NCI-H82 treated with DMSO at 0.1 percent for 48 hours (cell line): ENCODE data around the gene RNF157.
A peak's percentile ranks its signal among the peaks of the same experiment; 100 is the strongest.

Experiments used
- DNase-seq: peaks from one replicate; lab custom pipeline; 2025; ENCODE audit not compliant: unreplicated experiment; lab: John Stamatoyannopoulos, UW

Gene RNF157

DNA sequence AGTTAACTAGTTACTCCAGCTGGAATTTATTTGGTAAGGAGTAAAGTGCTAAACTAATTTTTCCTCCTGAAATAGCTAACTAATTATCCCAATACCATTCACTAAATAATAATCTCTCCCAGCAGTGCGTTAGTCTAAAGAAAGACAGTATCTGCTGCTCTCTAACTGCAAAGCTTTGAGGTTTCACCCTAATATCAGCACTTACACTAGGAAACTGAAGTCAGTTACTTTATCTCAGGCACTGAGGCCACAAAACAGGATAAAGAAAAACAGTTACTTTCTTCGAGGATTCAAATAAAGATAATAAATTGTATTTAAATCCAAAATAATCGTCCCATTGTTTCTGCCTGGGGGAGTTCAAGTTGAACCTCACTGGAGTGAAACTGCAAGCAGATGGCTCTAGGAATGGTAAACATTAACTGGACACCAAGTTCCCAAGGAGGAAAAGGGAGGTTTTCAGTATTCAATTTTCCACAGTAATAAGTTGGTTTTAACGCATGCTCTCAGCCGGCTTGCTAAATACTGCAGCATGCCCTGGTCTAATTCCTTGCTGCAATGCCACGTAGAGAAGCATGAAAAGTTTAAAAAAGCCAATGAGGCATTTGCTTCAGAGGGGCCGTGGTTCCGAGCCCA is 79.3 kb downstream of the RNF157 start:
- no peak for DNase-seq

DNA sequence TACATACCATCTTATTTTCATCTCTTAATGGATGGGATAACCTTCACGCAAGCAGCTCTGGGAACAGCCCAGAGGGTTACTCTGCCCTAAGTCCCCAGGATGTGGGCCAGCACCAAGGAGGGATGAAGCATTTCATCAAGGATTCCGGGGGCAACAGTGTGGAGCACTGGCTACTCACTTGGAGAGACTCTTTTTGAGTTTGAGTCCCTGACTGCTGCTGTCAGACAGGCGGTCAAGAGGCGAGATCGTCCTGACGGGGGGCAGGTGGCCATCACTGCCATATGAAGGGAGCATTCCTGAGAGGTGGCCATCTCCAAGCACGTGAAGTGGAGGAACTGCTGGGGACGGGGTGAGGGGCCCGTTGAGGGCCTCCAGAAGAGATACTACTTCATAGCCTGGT is 81.1 kb downstream of the RNF157 start:
- no peak for DNase-seq

DNA sequence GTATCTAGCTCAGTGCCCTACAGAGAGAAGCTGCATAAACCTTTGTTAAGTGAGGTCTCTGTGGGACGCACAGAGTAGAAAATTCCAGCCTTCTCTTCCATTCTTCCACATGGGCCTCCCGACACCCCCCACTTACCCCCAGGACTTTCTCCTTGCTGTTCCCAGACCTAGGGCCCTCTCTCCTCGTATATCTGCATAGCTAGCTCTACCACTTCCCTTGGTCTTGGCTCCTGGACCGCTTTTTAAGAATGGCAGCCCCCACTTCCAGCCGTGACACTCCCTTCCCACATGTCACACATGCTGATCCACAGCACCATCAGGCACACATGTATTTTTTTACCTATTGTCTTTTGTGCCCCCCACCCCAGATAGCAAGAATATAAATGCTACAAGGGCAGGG is 82.5 kb downstream of the RNF157 start:
- no peak for DNase-seq

DNA sequence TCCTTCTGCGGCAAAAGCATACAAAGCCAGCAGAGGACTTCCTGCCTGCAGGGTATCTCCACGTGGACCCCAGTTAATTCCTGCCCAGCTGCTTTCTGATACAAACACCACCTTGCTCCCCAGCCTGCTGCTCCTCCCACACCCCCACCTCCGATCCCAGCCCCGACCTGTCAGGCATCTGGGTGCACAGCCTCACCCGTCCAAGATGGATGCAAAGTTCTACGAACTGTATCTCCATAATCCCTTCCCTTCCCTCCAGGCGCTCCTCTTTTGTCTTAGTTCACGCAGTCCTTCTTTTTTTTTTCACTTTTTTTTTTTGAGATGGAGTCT is 83.7 kb downstream of the RNF157 start:
- DNase-seq, result no peak

DNA sequence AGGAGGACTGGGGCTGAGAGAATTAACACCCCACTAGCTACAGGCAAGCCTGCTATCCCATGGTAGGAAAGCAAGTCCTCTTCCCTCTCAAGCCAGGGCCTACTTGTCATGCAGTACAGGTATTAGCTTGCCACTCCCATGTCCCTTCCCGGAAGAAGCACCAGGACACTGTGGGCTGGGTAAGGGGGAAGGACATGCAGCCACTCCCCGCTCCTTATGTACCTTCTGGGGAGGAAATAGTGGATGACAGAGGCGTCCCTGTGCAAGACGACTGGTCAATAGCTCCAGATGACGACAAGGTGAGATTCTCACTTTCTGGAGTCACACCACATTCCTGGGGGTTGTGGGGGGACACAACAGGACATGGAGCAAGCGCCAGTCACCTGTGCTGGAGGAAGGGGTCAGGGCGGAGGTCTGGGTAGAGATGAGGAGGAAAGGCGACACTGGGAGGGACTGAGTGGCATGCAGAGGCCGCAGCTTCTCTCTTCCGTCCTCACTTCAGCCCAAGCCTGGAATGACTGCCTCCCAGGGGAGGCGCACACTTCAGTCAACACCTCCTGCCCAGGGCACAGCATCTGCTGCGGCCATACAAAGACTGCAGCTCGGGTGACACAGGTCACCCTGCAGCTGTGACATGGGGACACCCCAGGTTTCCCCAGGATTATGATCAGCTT is 84.2 kb downstream of the RNF157 start:
- no peak for DNase-seq

DNA sequence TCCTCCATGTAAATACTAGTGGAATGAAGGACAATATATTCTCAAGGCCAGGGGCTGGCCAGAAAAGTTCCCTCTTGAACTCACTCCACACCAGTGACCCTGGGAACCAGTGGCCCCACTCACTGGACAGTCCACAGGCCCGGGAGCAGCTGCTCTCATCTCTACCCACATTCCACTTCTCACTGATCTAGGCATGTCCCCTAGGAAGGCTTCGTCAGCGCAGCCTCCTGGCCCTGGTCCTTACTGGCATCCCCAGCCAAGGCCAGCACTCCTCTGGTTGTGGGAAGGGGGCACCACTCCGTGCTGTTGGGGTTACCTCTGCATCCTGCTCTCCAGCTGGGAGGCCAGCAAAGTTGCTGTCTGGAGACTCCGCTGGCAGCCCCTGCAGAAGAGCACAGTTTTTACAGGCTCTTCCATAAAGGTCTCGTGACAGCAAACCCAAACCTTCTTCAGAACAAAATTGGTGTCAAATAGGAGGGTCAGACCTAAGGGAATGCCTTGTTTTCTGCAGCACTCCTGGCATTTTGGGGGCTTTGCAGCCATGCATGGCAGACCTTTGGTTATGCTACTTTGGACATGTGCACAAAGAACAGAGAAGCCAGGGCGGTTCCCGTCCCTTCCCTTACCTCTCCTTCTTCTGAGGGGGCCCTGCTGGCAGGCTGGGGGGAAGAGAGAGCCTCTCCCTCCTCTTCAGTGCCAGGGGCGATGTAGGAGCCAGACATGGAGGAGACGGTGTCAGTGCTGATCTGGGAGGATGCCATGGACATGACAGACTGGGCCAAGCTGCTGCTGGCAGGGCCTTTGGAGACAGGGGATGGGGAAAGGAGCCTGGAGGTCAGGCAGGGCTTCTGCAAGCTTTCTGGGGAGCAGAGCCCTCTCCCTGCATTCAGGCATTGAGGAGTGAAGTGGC is 85.1 kb downstream of the RNF157 start:
- no peak for DNase-seq

DNA sequence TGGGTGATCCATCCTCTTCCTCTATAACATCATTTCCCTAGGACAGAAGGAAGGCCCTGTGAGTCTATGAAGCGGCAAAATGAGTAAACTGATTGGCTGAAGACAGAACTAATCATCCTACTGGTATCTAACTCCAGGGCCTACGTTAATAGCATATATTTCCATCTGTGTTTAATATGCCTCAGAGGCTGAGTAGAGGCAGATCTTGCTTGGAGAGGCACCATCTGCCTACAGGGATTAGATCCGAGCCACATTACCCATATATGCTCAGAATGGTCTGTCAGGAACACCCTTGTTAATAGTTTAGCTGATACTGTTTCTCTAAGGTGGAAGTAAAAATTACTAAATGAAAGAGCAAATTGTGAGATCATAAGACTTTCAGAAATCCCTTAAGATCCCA is 86.0 kb downstream of the RNF157 start:
- DNase-seq, result peak; percentile 41

DNA sequence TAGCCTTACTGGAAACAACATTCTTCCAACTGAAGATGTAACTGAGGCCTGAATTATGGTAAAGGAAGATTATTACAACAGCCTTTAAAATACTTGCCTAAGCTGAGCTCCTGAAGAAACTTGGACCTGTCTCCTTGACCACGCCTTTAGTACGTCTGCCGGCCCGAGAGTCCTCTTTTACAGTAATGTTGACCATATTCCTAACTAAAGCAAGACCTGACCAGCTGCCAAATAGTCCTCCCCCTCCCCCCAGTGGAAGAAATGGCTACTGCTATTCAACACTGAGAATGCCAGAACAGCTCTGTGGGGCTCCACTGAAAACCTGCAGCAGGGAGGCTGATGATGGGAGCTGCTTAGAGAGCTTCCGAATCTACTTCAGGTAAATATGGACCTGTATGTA is 86.7 kb downstream of the RNF157 start:
- DNase-seq, result no peak

DNA sequence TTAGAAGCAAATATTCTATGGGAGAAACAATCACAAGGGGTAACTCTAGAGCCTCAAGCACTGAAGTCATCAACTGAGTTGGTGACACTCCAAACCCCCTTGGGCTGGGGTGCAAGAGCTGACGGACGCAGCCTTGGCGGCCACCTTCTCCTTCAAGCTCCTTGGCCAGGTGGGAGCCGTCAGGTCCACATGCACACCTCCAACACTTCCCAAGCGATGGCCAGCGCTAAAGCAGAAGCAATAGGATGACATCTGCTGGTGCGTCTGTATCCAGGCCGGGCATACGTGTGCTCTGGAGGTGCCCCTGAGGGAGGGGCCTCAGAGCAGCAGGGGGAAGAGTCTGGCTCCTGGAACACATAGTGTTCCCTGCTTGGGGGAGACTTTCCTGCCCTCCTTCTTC is 87.1 kb downstream of the RNF157 start:
- DNase-seq, result no peak

DNA sequence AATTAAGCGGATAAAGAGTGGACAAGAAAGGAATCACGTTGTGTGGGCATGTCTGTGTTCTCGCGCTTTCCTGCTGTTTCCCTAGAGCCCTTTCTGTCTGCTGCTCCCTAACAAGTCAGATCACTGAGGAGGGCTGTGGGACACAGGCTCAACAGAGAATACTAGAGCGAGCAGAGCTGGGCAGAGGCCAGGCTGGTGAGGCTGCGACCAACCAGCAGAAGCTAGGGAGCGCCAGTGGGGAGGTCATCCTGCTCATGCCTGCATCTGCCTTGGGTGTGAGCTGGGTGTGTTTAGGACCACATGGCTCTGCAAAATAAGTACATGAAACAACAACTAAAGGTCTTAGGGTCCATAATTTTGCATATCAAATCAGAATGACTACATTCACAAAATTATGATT is 87.7 kb downstream of the RNF157 start:
- DNase-seq, result no peak

DNA sequence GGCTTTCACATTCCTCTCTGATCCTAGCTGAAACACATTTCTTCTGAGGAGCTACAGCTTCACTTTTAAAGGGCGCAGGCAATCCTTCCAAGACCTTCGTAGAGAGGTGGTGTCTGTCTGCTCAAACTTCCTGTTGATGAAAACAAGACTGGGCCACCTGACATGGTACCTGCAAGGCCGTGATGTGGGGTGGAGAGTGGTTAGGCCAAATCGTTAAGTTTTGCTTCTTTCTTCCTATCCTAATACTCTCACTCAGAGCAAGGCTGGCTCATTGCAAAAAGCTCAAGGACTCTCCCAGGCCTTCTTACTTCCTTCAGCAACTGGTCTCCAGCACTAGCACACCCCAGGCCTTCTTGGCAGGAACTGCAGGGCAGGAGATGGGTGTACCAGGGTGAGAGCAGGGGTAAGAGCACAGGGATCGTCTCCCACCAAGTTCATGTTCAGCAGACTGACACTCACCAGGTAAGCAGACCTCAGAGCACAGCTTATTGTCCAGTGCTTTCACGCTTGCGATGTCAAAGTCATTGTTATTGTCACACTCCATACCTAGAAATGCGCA is 88.3 kb downstream of the RNF157 start:
- DNase-seq, result no peak

DNA sequence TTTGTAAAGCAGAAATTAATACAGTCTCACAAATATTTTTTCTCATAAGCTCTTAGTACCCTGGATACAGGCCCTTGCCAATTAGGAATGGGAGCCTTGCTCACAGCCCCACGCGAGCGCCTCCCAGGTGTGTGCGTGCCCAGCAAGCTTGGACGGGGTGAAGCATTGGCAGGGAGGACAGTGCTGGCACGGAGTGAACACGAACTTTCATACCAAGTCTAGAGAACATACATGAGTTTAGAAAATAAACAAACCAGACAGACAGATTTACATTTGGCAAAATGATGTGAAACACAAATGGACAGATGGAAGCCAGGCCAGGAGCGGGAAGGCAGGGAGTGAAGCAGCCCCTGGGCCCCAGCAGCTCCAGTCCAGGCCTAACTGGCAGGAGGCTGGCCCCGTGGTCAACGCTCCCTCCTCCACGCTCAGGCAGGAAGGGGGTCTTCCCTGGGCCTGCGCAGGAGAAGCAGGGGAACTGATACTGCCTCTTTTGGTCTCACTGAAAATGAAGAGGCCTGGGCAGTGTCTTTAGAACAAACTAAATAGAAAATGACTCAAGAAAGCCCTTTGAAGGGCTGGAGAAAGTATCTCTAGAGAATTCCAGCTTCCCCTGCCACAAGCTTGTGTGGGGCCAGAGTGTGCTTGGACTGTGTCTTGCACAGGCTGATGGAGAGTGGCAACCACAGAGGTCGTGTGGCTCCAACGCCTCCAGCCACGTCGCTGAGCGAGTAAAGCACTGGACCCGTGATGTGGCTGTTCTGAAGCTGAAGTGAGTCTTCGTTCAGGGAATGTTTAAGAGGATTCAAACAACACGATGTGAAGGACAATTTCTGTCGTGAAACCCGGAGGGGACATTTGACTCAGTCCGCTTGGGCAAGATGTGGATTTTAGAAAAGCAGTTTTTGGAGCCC is 89.3 kb downstream of the RNF157 start:
- DNase-seq, result no peak

DNA sequence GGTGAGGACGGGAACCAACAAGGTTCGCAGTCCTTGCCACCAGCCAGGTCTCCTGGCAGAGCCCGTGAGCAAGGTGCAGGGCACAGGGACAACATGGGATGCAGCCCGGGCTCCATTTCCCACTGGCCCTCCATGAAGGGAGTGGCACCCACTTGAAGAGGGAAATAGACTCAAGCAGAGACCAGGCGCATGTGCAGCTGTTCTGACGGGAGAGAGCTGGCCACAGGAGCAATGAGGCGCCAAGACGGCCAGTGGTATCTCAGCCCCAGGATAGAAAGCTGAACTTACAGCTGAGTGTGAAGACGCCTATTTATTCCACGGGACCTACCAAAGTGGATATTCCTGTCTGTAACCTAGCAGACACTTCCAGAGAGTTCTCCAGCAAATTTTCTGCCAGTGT is 91.1 kb downstream of the RNF157 start:
- DNase-seq, result no peak

DNA sequence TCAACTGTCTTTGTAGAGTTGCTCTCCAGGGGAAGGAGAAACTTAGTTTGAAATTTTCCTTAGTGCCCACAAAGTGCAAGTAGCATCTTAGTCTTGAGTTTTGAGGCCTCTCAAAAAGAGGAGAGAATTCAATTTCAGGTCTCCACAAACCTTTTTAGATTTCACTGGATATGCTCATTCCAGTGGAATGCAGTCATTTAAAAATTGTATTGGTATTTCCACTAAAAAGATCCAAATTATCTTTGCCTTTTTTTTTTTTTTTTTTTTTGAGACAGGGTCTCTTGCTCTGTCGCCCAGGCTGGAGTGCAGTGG is 92.3 kb downstream of the RNF157 start:
- DNase-seq, result no peak

DNA sequence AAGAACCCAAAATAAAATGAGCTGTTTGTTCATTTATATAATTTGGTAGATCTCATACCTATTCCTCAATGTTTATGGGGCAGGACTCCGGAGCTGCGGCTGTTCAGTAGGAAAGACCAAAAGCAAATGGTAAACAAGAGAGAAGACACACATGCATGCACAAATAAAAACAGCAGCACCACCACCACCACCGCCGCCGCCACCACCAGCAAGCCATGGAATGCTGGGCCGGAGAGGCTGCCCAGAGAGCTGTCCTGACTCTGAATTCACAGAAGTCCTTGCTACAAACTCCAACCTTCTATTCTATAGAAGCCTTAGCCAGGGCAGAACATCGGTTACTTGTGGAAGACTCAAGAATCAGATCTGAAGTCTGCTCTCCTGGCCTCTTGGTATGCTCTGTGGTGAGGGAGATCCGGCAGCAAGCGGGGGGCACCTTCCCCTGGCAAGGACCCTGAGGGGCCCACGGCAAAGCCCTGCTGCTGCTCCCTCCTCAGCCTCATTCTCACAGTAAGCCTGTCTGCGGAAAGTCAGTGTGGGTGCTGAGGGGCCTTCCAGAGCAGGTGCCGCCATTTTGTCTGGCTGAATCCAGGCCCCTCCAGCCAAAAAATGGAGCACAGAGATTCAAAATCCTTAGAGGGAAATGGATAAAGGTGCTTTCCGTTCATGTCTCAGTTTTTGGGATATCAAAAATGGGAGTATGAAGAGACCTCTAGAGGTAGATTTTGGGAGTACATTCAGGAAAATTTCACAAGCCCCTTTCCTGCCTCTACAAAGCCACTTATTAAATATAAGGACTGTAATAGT is 92.9 kb downstream of the RNF157 start:
- peak; percentile 13 for DNase-seq

DNA sequence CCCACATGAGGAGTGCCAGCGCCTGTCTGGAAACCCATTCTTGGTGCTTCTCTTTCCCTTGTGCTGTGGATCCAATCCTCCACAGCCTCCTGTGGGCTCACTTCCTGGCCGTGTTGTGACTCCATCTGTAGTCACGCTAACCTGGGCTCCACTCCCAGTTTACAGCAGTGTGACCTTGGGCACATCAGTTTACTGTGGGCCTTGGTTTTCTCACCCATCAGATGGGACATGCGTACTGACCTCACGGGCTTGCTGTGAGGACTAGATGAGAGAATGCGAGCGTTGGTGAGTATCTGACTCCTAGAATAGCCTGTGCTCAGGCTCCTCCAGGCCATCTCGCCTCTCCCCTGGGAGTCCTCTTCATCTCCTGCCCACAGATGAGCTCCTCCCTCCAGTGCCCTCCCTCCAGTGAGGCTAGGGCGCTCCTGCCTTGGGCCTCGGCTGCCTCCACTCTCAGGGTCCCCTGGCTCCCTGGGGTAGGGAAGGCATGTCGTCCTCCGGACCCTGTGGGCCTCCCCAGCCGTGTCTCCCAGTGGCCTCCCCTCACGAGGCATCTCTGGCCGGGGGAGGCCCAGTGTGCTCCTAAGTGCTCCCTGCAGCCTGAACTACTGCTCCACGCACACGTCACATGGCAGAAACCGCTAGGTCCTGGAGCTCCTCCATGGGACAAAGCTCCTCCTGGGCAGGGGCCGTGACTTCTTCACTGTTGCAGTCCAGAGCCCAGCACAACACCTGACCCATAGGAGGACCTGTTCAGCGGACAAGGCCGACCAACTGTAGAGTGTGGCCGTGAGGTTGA is 94.0 kb downstream of the RNF157 start:
- DNase-seq, result no peak

DNA sequence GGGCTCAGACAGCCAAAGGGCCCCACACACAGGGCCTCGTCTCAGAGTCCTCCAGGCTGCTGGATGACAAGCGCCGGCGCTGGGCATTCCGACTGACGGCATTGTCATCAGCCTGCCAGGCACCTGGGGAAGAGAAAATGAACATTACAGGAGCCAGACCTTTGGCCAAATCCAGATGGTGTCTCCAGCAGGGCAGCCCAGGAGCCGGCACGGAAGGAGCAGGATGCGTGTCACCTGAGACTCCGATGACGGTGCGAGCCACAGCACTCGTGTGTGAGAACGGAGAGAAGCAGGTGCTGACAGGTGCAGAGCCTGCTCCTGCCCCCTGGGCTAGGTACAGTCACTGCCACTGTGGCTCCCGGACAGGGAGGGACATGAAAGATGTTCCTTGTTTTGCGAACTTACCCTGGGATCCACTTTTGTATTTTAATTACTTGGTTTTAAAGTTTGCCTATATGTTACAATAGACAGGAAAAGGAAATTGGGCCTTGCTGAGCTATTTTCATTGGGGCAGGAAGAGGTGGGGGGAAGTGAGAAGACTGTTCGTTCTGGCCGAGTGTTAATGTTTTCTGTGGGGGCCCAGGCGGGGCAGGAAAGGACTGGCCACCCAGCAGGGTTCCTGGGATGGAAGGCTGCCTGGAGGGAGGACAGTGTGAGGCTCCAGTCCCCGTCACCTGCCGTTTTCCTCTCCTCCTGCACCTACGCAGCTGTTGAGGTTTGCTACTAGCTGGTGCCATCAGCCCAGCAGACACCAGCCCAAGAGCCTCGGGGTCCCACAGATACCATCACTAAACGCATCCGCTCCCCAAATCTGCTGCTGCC is 94.9 kb downstream of the RNF157 start:
- no peak for DNase-seq

DNA sequence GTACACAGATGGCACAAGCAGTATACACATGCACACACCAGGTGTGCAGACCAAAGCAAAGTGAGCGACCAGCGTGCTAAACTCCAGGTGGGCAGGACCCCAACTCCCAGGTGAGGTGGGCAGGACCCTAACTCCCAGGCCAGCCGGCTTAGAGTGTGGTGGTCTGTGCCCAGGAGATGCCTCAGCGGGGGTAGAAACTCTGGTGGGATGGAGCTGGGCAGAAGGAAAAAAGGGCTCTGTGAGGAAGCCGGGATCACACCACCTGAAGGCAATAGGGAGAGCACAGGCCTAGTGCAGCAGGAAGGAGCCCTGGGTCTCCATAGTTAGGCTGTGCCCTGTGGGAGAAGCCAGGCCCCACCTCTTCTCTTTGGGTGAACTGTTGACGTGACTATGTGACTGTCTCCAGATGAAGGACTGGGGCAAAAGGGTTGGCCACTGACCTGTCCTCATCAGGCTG is 97.7 kb downstream of the RNF157 start:
- DNase-seq, result no peak
